Right atrium auricular region (tissue), 2 donors: ENCODE measurements around the gene CCDC192. TPM values are rescaled to one million over a fixed set of nuclear protein-coding genes. Genes with fewer than 3 reads are reported as not detected.
"Not testable (repeated sequence)": the region's sequence is repeated elsewhere in the genome, so short reads cannot be mapped to it uniquely, and the experiment has no call there.

Experiments used
- DNase-seq: peaks from one replicate; pipeline ENCODE4 v3.0.0-alpha.2; 2019; ENCODE audit warnings: low spot score
- H3K27ac ChIP-seq, 2 donors: fragments of 200-600 bp; sonication (generic); 1 replicate in 1 of 2; 2 replicates in 1 of 2; pipeline ENCODE4 v1.5.1; 2016 to 2019
- H3K27me3 ChIP-seq, 2 donors: fragments of 200-600 bp; sonication (generic); one replicate each; pipeline versions ENCODE4 v1.5.1 to v1.6.0; 2017 to 2019
- H3K36me3 ChIP-seq: fragments of 200-600 bp; sonication (generic); one replicate; pipeline ENCODE4 v1.5.1; 2016
- H3K4me1 ChIP-seq, 2 donors: fragments of 200-600 bp; sonication (generic); one replicate each; pipeline versions ENCODE4 v1.5.1 to v1.6.0; 2017 to 2019
- H3K4me3 ChIP-seq, 2 donors: fragments of 200-600 bp; sonication (generic); 1 replicate in 1 of 2; 2 replicates in 1 of 2; pipeline ENCODE4 v1.5.1; 2017 to 2019; ENCODE audit warnings: mild to moderate bottlenecking in 1 of 2, moderate library complexity in 1 of 2
- H3K9me3 ChIP-seq, 2 donors: fragments of 200-600 bp; sonication (generic); one replicate each; pipeline ENCODE4 v1.5.1; 2019
- total RNA-seq, 2 donors: library from RNA; depleted of rRNA; stranded (reverse); fragments of >200 nt; gene quantifications; one replicate each; pipeline ENCODE4 v1.1.0, GENCODE V29; 2016
- TF ChIP-seq, protein P1 (sequence below), 2 donors: fragments of 200-600 bp; sonication (generic); IDR thresholded peaks; one replicate each; pipeline ENCODE4 v1.5.1; 2019; ENCODE audit warnings: antibody characterized with exemption in 2 of 2

The CCDC192 gene
- total RNA-seq, 2 donors from 2014 or later = not detected

DNA sequence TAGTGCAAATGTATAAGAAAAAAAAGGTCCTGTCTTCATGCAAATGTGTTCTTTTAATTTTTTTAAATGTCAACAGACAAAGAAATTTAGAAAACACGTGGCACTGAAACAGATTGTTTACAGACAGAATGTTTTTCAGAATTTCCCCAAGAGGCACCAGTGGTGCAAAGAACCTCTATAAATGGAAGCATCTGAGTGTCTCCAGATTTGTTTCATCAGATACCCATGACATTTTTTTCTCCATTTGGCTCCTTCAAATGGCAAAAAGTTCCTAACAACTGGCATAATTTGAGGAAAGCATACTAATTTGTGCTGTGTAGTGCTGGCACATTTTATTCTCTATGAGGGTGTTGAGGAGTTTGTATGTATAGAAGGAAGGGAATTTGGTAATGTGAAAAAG lies 15.0 kb downstream of the CCDC192 start:
- H3K27me3 ChIP-seq = no peaks in the 10 kb centered on the region
- no peaks in the 10 kb centered on the region for H3K36me3 ChIP-seq
- DNase-seq = no peak
- no peak overlapping the region for H3K27ac ChIP-seq
- TF ChIP-seq, protein P1, sequence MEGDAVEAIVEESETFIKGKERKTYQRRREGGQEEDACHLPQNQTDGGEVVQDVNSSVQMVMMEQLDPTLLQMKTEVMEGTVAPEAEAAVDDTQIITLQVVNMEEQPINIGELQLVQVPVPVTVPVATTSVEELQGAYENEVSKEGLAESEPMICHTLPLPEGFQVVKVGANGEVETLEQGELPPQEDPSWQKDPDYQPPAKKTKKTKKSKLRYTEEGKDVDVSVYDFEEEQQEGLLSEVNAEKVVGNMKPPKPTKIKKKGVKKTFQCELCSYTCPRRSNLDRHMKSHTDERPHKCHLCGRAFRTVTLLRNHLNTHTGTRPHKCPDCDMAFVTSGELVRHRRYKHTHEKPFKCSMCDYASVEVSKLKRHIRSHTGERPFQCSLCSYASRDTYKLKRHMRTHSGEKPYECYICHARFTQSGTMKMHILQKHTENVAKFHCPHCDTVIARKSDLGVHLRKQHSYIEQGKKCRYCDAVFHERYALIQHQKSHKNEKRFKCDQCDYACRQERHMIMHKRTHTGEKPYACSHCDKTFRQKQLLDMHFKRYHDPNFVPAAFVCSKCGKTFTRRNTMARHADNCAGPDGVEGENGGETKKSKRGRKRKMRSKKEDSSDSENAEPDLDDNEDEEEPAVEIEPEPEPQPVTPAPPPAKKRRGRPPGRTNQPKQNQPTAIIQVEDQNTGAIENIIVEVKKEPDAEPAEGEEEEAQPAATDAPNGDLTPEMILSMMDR (IDR thresholded peaks at IDR 0.05) = no peak
- H3K4me1 ChIP-seq = peaks cover 0 to 1% of the 10 kb centered on the region in 2 donors
- no peak overlapping the region for H3K4me3 ChIP-seq
- H3K9me3 ChIP-seq = peaks cover 0 to 7% of the 10 kb centered on the region in 2 donors

DNA sequence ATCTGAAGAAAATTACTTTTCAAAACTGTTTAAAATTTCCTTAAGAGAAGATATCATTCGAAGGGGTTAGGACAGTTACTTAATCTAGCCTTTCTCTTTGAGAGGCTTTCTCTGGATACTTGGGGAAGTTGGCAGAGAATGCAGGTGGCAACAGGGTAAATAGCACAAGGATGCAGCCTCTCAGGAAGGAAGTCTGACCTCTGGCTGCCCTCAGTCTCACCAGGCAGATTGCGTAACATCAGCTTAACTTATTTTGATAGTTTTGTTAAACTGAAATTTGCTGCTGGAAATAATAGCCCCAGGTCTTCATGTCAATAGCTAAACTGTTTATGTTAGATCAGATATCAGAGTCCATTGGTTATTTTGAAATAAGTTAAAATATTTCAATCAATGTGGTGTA lies 20.4 kb downstream of the CCDC192 start:
- Histone ChIP-seq H3K4me1 (peaks cover 0 to 9% of the 10 kb centered on the region in 2 donors), H3K27me3 (no peaks in the 10 kb centered on the region), H3K27ac (no peak overlapping the region), H3K36me3 (no peaks in the 10 kb centered on the region), H3K9me3 (peaks cover 0 to 7% of the 10 kb centered on the region in 2 donors), H3K4me3 (no peak overlapping the region)
- DNase-seq = no peak
- TF ChIP-seq, protein P1 (IDR thresholded peaks at IDR 0.05) = no peak

DNA sequence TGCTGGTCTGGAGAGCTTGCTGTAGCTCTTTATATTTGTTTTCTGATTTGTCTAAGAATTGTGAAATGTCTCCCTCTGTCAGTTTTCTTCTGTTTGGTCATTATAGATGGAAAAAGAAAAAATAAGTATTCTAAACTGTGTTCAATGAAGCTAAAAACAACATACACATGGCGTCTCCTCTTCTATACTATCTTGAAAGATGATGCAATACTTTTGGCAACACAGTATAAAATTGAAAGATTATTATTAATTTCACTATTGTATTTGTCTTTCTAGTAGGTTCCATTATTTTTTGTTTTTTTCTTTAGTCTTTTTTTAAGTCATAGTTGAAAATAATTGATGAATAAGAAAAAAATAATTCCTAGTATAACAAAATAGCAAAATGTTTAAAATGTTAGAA lies 22.5 kb downstream of the CCDC192 start:
- H3K9me3 ChIP-seq = peaks cover 0 to 5% of the 10 kb centered on the region in 2 donors
- TF ChIP-seq, protein P1 (IDR thresholded peaks at IDR 0.05) = no peak
- no peaks in the 10 kb centered on the region for H3K36me3 ChIP-seq
- no peak for DNase-seq
- H3K27ac ChIP-seq = no peak overlapping the region
- H3K4me1 ChIP-seq = peaks cover 0 to 9% of the 10 kb centered on the region in 2 donors
- no peak overlapping the region for H3K4me3 ChIP-seq
- H3K27me3 ChIP-seq = no peaks in the 10 kb centered on the region

DNA sequence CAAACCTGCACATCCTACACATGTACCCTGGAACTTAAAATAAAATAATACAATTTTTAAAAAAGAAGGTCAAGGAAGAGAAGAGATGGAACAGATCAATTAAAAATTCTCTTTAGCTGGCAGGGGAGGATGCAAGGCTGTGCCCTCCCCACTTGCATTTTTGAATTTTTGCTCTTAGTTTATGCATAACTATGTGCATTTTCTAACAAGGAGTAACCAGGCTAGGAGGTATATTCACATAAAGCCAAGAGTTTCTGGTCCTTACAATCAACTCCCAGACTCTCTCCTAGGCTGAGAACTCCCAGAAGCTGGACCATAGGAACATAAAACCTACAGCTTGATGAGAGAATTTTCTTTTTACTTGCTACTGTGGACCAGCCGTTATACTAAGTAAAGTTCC lies 29.8 kb downstream of the CCDC192 start:
- TF ChIP-seq, protein P1 (IDR thresholded peaks at IDR 0.05) = no peak
- Histone ChIP-seq H3K36me3 (no peaks in the 10 kb centered on the region), H3K9me3 (no peaks in the 10 kb centered on the region), H3K27me3 (no peaks in the 10 kb centered on the region), H3K27ac (no peak overlapping the region), H3K4me3 (no peak overlapping the region), H3K4me1 (no peaks in the 10 kb centered on the region)
- no peak for DNase-seq

DNA sequence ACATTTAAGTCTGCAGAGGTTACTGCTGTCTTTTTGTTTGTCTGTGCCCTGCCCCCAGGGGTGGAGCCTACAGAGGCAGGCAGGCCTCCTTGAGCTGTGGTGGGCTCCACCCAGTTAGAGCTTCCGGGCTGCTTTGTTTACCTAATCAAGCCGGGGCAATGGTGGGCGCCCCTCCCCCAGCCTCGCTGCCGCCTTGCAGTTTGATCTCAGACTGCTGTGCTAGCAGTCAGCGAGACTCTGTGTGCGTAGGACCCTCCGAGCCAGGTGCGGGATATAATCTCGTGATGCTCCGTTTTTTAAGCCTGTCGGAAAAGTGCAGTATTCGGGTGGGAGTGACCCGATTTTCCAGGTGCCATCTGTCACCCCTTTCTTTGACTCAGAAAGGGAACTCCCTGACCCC lies 36.2 kb downstream of the CCDC192 start:
- H3K36me3 ChIP-seq, H3K27ac ChIP-seq, H3K4me1 ChIP-seq, DNase-seq, H3K27me3 ChIP-seq, H3K9me3 ChIP-seq: not testable (repeated sequence)
- H3K4me3 ChIP-seq = peak overlapping the region; percentile 13 to 19

DNA sequence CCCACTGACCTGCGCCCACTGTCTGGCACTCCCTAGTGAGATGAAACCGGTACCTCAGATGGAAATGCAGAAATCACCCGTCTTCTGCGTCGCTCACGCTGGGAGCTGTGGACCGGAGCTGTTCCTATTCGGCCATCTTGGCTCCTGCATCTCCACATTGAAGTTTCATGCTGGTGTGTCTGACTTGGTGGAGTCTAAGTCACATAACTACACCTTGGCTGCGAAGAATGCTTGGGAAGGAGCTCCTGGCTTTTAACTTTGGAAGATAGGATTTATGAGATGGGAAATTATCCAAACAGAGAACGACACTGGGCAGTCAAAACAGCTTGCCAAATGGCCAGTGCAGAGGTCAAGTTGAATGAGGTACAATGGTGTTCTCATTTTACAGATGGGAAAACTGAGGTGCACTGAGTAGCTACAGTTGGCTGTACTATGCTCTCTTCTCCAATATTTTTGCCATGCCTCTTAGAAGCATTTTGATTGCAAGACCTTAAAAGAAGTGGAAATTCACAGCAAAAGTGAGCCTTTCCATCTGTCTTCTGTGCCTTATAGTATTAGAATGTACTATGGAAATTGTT lies 36.7 kb downstream of the CCDC192 start:
- Histone ChIP-seq H3K4me3 (peak overlapping the region; percentile 13 to 19), H3K4me1 (no peaks in the 10 kb centered on the region), H3K36me3 (no peaks in the 10 kb centered on the region), H3K9me3 (no peaks in the 10 kb centered on the region), H3K27ac (no peak overlapping the region), H3K27me3 (no peaks in the 10 kb centered on the region)
- TF ChIP-seq, protein P1 (IDR thresholded peaks at IDR 0.05) = no peak
- no peak for DNase-seq
